GM19238 (cell line): ENCODE results near the gene CHST3.
"Not testable (repeated sequence)": the region's sequence is repeated elsewhere in the genome, so short reads cannot be mapped to it uniquely, and the experiment has no call there.

Source experiments
- DNase-seq: peaks from one replicate; pipeline ENCODE4 v3.0.0; 2011; ENCODE audit warnings: low spot score; ENCODE audit not compliant: insufficient read length

The CHST3 gene

GRCh38 chr10:71964098-71964742 lies at the start of gene CHST3:
CHST3 (plus strand) TSS chr10:71964395; CDS start chr10:72005843, 41,448 bp downstream.
- peak; percentile 32 for DNase-seq

- DNase-seq: no peak
Observed at GRCh38 chr10:71916827-71917226, 47.4 kb upstream of the CHST3 start.

GRCh38 chr10:71918992-71919391 lies 45.2 kb upstream of the CHST3 start:
- DNase-seq: no peak

- not testable (repeated sequence) for DNase-seq
Observed at GRCh38 chr10:71919956-71920539, 44.1 kb upstream of the CHST3 start.

- no peak for DNase-seq
Observed at GRCh38 chr10:71920540-71921323, 43.5 kb upstream of the CHST3 start.

GRCh38 chr10:71921324-71922027 lies 42.7 kb upstream of the CHST3 start:
- no peak for DNase-seq

- no peak for DNase-seq
Observed at GRCh38 chr10:71923138-71923692, 41.0 kb upstream of the CHST3 start.

- no peak for DNase-seq
Observed at GRCh38 chr10:71924771-71925170, 39.4 kb upstream of the CHST3 start.

- DNase-seq: no peak
Observed at GRCh38 chr10:71927159-71927558, 37.0 kb upstream of the CHST3 start.

GRCh38 chr10:71927776-71928592 lies 36.2 kb upstream of the CHST3 start:
- DNase-seq: no peak

- no peak for DNase-seq
Observed at GRCh38 chr10:71931295-71931694, 32.9 kb upstream of the CHST3 start.

- DNase-seq: no peak
Observed at GRCh38 chr10:71933651-71934050, 30.5 kb upstream of the CHST3 start.

- no peak for DNase-seq
Observed at GRCh38 chr10:71938211-71938610, 26.0 kb upstream of the CHST3 start.

- DNase-seq: no peak
Observed at GRCh38 chr10:71939304-71939703, 24.9 kb upstream of the CHST3 start.

GRCh38 chr10:71939861-71940474 lies 24.2 kb upstream of the CHST3 start:
- no peak for DNase-seq

- DNase-seq: no peak
Observed at GRCh38 chr10:71940752-71941151, 23.4 kb upstream of the CHST3 start.

GRCh38 chr10:71941318-71941717 lies 22.9 kb upstream of the CHST3 start:
- no peak for DNase-seq

GRCh38 chr10:71945819-71946474 lies 18.2 kb upstream of the CHST3 start:
- no peak for DNase-seq

- no peak for DNase-seq
Observed at GRCh38 chr10:71946700-71947099, 17.5 kb upstream of the CHST3 start.
